ENCODE data around the gene ZMYND8. TPM values are rescaled to one million over a fixed set of nuclear protein-coding genes. Genes with fewer than 3 reads are reported as not detected.

Gene ZMYND8
- total RNA-seq, 2 experiments from 2014 or later: 33.0 to 34.3 TPM

GRCh38 chr20:47392721-47393073, 36.2 kb upstream of the ZMYND8 start:
- Histone ChIP-seq H3K27ac (ENCODE audit: low read depth in 1 of 2, low read length in 2 of 2) (no peak overlapping the region), H3K4me3 (ENCODE audit: low read length) (no peak overlapping the region), H3K4me1 (ENCODE audit: insufficient read depth, low read length) (no peaks in the 10 kb centered on the region), H3K27me3 (ENCODE audit: control insufficient read depth in 1 of 2, insufficient read depth in 2 of 2, low read length in 2 of 2) (no peaks in the 10 kb centered on the region), H3K36me3 (ENCODE audit: insufficient read depth, low read length) (no peaks in the 10 kb centered on the region), H3K9me3 (ENCODE audit: control insufficient read depth in 1 of 2, insufficient read depth in 1 of 2, low read length in 2 of 2) (no peaks in the 10 kb centered on the region)
- ChIA-PET CTCF (interaction anchor here (1.8 kb wide), 1 partner anchor 9 kb away, joined by 5 read pairs; no protein-coding TSS in a partner anchor), POLR2A (no interaction called here)
- no peak for ATAC-seq (ENCODE audit: poor library complexity)
- H3K27me3 Mint-ChIP-seq: no peaks in the 10 kb centered on the region
- no peak for TF ChIP-seq CTCF (IDR thresholded peaks at IDR 0.05)
- intact Hi-C loops (cut with DNase I, micrococcal nuclease): no loop called here
- DNase-seq: peak in 1 of 14 experiments; percentile 34
- no peaks in the 10 kb centered on the region for H3K36me3 Mint-ChIP-seq (ENCODE audit: low read depth)
- no peaks in the 10 kb centered on the region for H3K4me1 Mint-ChIP-seq (ENCODE audit: low read depth)
- H3K27ac Mint-ChIP-seq: no peak overlapping the region
- no peak overlapping the region for H3K4me3 Mint-ChIP-seq
- no peaks in the 10 kb centered on the region for H3K9me3 Mint-ChIP-seq

- Histone ChIP-seq H3K27me3 (ENCODE audit: control insufficient read depth in 1 of 2, insufficient read depth in 2 of 2, low read length in 2 of 2) (no peaks in the 10 kb centered on the region), H3K36me3 (ENCODE audit: insufficient read depth, low read length) (no peaks in the 10 kb centered on the region), H3K4me3 (ENCODE audit: low read length) (no peak overlapping the region), H3K9me3 (ENCODE audit: control insufficient read depth in 1 of 2, insufficient read depth in 1 of 2, low read length in 2 of 2) (no peaks in the 10 kb centered on the region), H3K27ac (ENCODE audit: low read depth in 1 of 2, low read length in 2 of 2) (no peak overlapping the region), H3K4me1 (ENCODE audit: insufficient read depth, low read length) (no peaks in the 10 kb centered on the region)
- CTCF ChIA-PET: interaction anchor here (1.8 kb wide), 1 partner anchor 8 kb away, joined by 5 read pairs; no protein-coding TSS in a partner anchor
- Mint-ChIP-seq H3K36me3 (ENCODE audit: low read depth) (no peaks in the 10 kb centered on the region), H3K4me3 (no peak overlapping the region), H3K27ac (no peak overlapping the region), H3K27me3 (no peaks in the 10 kb centered on the region), H3K4me1 (ENCODE audit: low read depth) (no peaks in the 10 kb centered on the region), H3K9me3 (no peaks in the 10 kb centered on the region)
- peak in 2 of 14 experiments; percentile 42 to 58 for DNase-seq
- intact Hi-C loops (cut with DNase I, micrococcal nuclease): no loop called here
- no peak for TF ChIP-seq CTCF (IDR thresholded peaks at IDR 0.05)
- POLR2A ChIA-PET: interaction anchor here (0.6 kb wide), 1 partner anchor 1896 kb away, joined by 4 read pairs; no protein-coding TSS in a partner anchor
- ATAC-seq (ENCODE audit: poor library complexity): no peak
These were observed 35.7 kb upstream of the ZMYND8 start for GRCh38 chr20:47392015-47392720.

- H3K36me3 ChIP-seq (ENCODE audit: insufficient read depth, low read length): no peaks in the 10 kb centered on the region
- intact Hi-C loops (cut with DNase I, micrococcal nuclease): no loop called here
- Mint-ChIP-seq H3K27ac (no peak overlapping the region), H3K4me3 (no peak overlapping the region), H3K4me1 (ENCODE audit: low read depth) (no peaks in the 10 kb centered on the region), H3K9me3 (no peaks in the 10 kb centered on the region), H3K36me3 (ENCODE audit: low read depth) (no peaks in the 10 kb centered on the region), H3K27me3 (no peaks in the 10 kb centered on the region)
- POLR2A ChIA-PET: interaction anchor here (0.6 kb wide), 1 partner anchor 1897 kb away, joined by 4 read pairs; no protein-coding TSS in a partner anchor
- H3K27me3 ChIP-seq (ENCODE audit: control insufficient read depth in 1 of 2, insufficient read depth in 2 of 2, low read length in 2 of 2): no peaks in the 10 kb centered on the region
- no peak overlapping the region for H3K27ac ChIP-seq (ENCODE audit: low read depth in 1 of 2, low read length in 2 of 2)
- no peak for TF ChIP-seq CTCF (IDR thresholded peaks at IDR 0.05)
- CTCF ChIA-PET: no interaction called here
- ATAC-seq (ENCODE audit: poor library complexity) (no peak), DNase-seq (no peak)
- H3K9me3 ChIP-seq (ENCODE audit: control insufficient read depth in 1 of 2, insufficient read depth in 1 of 2, low read length in 2 of 2): no peaks in the 10 kb centered on the region
- no peak overlapping the region for H3K4me3 ChIP-seq (ENCODE audit: low read length)
- no peaks in the 10 kb centered on the region for H3K4me1 ChIP-seq (ENCODE audit: insufficient read depth, low read length)
These were observed 34.9 kb upstream of the ZMYND8 start for GRCh38 chr20:47391276-47392010.
